PC-3 (cell line): ENCODE data around the gene PIP5K1C. TPM values are rescaled to one million over a fixed set of nuclear protein-coding genes. Genes with fewer than 3 reads are reported as not detected.
A peak's percentile ranks its signal among the peaks of the same experiment; 100 is the strongest.

Experiments
- ATAC-seq: fragments of 200-7000 bp; cut with Tn5 transposase; 2 replicates; pipeline ENCODE4 v1.9.1; 2020; ENCODE audit warnings: mild to moderate bottlenecking, moderate library complexity
- BruUV-seq: library from RNA; stranded (reverse); fragments of 400-500 nt; replicated peaks from 2 replicates; lab custom pipeline; 2021; lab: Mats Ljungman, UMichigan
- CTCF ChIA-PET: fragments of 300-600 bp; sonication (Branson Sonifier 250); formaldehyde crosslinking; loops from one replicate; lab custom pipeline; 2022; ENCODE audit warnings: antibody characterized with exemption; lab: Charles Lee
- POLR2A ChIA-PET: fragments of 300-600 bp; sonication (Branson Sonifier 250); formaldehyde crosslinking; loops from one replicate; lab custom pipeline; 2022; ENCODE audit warnings: antibody characterized with exemption; ENCODE audit not compliant: unreplicated experiment; lab: Charles Lee
- DNase-seq: peaks from one replicate; pipeline ENCODE4 v3.0.0-alpha.2; 2015
- H2AFZ ChIP-seq: fragments of 300-600 bp; sonication (generic); 2 replicates; pipeline ENCODE4 v1.6.0; 2016; ENCODE audit warnings: antibody characterized with exemption, low read length
- H3F3A ChIP-seq: fragments of 300-600 bp; sonication (generic); one replicate; pipeline ENCODE4 v1.6.0; 2017; ENCODE audit warnings: antibody characterized with exemption, low read length, control low read depth, mild to moderate bottlenecking; ENCODE audit not compliant: unreplicated experiment
- H3K27ac ChIP-seq: fragments of 300-600 bp; sonication (generic); 2 replicates; pipeline ENCODE4 v1.5.1; 2016; ENCODE audit warnings: mild to moderate bottlenecking, low read length
- H3K27me3 ChIP-seq: fragments of 300-600 bp; sonication (generic); 2 replicates; pipeline ENCODE4 v1.6.1; 2016; ENCODE audit warnings: low read length, mixed read lengths
- H3K36me3 ChIP-seq: fragments of 300-600 bp; sonication (generic); 2 replicates; pipeline ENCODE4 v1.6.1; 2016; ENCODE audit warnings: low read depth, mixed run types, low read length, mixed read lengths
- H3K4me1 ChIP-seq: fragments of 300-600 bp; sonication (generic); 2 replicates; pipeline ENCODE4 v1.5.1; 2016; ENCODE audit warnings: low read length; ENCODE audit not compliant: insufficient read depth
- H3K4me2 ChIP-seq: fragments of 300-600 bp; sonication (generic); 2 replicates; pipeline ENCODE4 v1.6.0; 2016; ENCODE audit warnings: low read length
- H3K4me3 ChIP-seq: fragments of 300-600 bp; sonication (generic); 2 replicates; pipeline ENCODE4 v1.5.1; 2016; ENCODE audit warnings: mild to moderate bottlenecking, low read length, mixed read lengths
- H3K79me2 ChIP-seq: fragments of 300-600 bp; sonication (generic); 2 replicates; pipeline ENCODE4 v1.6.1; 2017; ENCODE audit warnings: low read length, mixed read lengths
- H3K9ac ChIP-seq: fragments of 300-600 bp; sonication (generic); 2 replicates; pipeline ENCODE4 v1.6.0; 2016; ENCODE audit warnings: mild to moderate bottlenecking, low read length
- H3K9me2 ChIP-seq: fragments of 300-600 bp; sonication (generic); replicated peaks from 2 replicates; pipeline ENCODE4 v1.6.1; 2016; ENCODE audit warnings: mixed run types, low read length, mixed read lengths
- H3K9me3 ChIP-seq: fragments of 300-600 bp; sonication (generic); 2 replicates; pipeline ENCODE4 v1.6.1; 2016; ENCODE audit warnings: low read length, mixed read lengths
- H4K20me1 ChIP-seq: fragments of 300-600 bp; sonication (generic); 2 replicates; pipeline ENCODE4 v1.6.1; 2016; ENCODE audit warnings: low read length, mixed read lengths
- CTCF ChIP-seq: fragments of 300-600 bp; sonication (generic); conservative IDR thresholded peaks from 2 replicates; pipeline ENCODE4 v1.5.1; 2017; ENCODE audit warnings: antibody characterized with exemption, low read depth, mild to moderate bottlenecking, low read length
- EZH2 ChIP-seq: fragments of 300-600 bp; sonication (generic); IDR thresholded peaks from one replicate; pipeline ENCODE4 v1.6.1; 2017; ENCODE audit warnings: antibody characterized with exemption, mild to moderate bottlenecking, low read length; ENCODE audit not compliant: unreplicated experiment
- EZH2phosphoT487 ChIP-seq: fragments of 300-600 bp; sonication (generic); IDR thresholded peaks from 2 replicates; pipeline ENCODE4 v1.6.1; 2018; ENCODE audit warnings: mild to moderate bottlenecking, antibody characterized with exemption, low read length, borderline replicate concordance
- intact Hi-C: fragments of 100-400 bp; cut with micrococcal nuclease; formaldehyde crosslinking; loops from 2 replicates; pipeline ENCODE4 v1.9.0; 2023
- total RNA-seq: library from RNA; depleted of rRNA; stranded (reverse); fragments of >200 nt; gene quantifications from 2 replicates; pipeline ENCODE4 v1.2.3, GENCODE V29; 2014

PIP5K1C gene
- total RNA-seq, 1 experiment from 2014 or later: 16.1 TPM

GRCh38 chr19:3655402-3656072 is 44.7 kb downstream of the PIP5K1C start:
- BruUV-seq: TSS peak; percentile 83
- ChIA-PET POLR2A (no interaction called here), CTCF (no interaction called here)
- peak; percentile 76 for DNase-seq
- peak; percentile 90 for ATAC-seq
- H3K79me2 ChIP-seq: no peaks in the 10 kb centered on the region
- peak overlapping the region; percentile 79 for H3K9ac ChIP-seq
- H3K4me3 ChIP-seq: peak overlapping the region; percentile 47
- TF ChIP-seq EZH2phosphoT487: no peak
- TF ChIP-seq EZH2: no peak
- no peak for TF ChIP-seq CTCF
- H3K27me3 ChIP-seq: no peaks in the 10 kb centered on the region
- H3K9me3 ChIP-seq: no peaks in the 10 kb centered on the region
- H3K9me2 ChIP-seq: no peaks in the 10 kb centered on the region
- H3K4me1 ChIP-seq: peaks cover 20% of the 10 kb centered on the region
- H2AFZ ChIP-seq: peak overlapping the region; percentile 83
- no peaks in the 10 kb centered on the region for H3F3A ChIP-seq
- no peaks in the 10 kb centered on the region for H3K36me3 ChIP-seq
- intact Hi-C loops: no loop called here
- no peaks in the 10 kb centered on the region for H4K20me1 ChIP-seq
- H3K4me2 ChIP-seq: peak overlapping the region; percentile 74
- peak overlapping the region; percentile 84 for H3K27ac ChIP-seq

DNA sequence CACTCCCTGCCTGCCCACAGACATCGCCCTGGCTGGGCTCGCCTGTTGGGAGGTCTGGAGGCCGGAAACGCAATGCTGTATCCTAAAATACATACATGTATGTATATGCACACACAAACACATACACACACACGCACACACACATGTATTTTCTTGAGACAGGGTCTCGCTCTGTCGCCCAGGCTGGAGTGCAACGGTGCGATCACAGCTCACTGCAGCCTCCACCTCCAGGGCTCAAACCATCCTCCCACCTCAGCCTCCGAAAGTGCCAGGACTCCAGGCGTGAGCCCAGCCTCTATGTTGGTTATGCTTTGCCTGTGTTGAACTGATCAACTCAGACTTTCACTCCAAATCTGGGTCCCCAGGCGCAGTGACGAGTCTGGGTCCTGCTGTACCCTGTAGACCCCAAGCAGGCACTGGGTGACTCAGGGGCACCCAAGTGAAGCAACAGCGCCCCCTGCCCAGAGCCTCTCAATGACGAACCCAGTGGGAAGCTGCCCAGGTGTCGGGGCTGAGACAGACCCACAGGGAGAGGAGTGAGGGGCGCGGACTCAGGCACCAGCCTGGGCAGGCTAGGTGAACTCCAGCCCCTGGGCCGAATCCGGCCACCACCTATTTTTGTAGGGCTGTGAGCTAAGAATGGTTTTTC is 46.3 kb downstream of the PIP5K1C start:
- Histone ChIP-seq H2AFZ (no peak overlapping the region), H3K36me3 (no peaks in the 10 kb centered on the region), H3F3A (no peaks in the 10 kb centered on the region), H3K4me3 (no peak overlapping the region), H3K27me3 (no peaks in the 10 kb centered on the region), H3K9ac (no peak overlapping the region), H4K20me1 (no peaks in the 10 kb centered on the region), H3K9me3 (no peaks in the 10 kb centered on the region), H3K79me2 (no peaks in the 10 kb centered on the region), H3K9me2 (no peaks in the 10 kb centered on the region), H3K27ac (no peak overlapping the region), H3K4me1 (peaks cover 20% of the 10 kb centered on the region), H3K4me2 (no peak overlapping the region)
- ATAC-seq: no peak
- TF ChIP-seq EZH2phosphoT487 (no peak), EZH2 (no peak), CTCF (peak; percentile 47)
- intact Hi-C loops: no loop called here
- ChIA-PET CTCF (no interaction called here), POLR2A (no interaction called here)
- no TSS peak for BruUV-seq
- DNase-seq: no peak
